Vagina (tissue), 2 donors: Measurements from ENCODE around the gene CACHD1. TPM values are rescaled to one million over a fixed set of nuclear protein-coding genes. Genes with fewer than 3 reads are reported as not detected.

Experiments used
- DNase-seq, 2 donors: peaks; one replicate each; pipeline ENCODE4 v3.0.0-alpha.2; 2017; ENCODE audit errors: extremely low spot score in 2 of 2
- H3K27ac ChIP-seq: fragments of 200-600 bp; sonication (generic); one replicate; pipeline ENCODE4 v1.5.1; 2019
- H3K27me3 ChIP-seq: fragments of 200-600 bp; sonication (generic); one replicate; pipeline ENCODE4 v1.5.1; 2019
- H3K36me3 ChIP-seq, 2 donors: fragments of 200-600 bp; sonication (generic); one replicate each; pipeline ENCODE4 v1.5.1; 2017 to 2019
- H3K4me1 ChIP-seq: fragments of 200-600 bp; sonication (generic); one replicate; pipeline ENCODE4 v1.5.1; 2019
- H3K4me3 ChIP-seq, 2 donors: fragments of 200-600 bp; sonication (generic); 1 replicate in 1 of 2; 2 replicates in 1 of 2; pipeline ENCODE4 v1.5.1; 2016 to 2019
- H3K9me3 ChIP-seq: fragments of 200-600 bp; sonication (generic); one replicate; pipeline ENCODE4 v1.5.1; 2019
- CTCF ChIP-seq, 3 experiments: fragments of 450-650 bp in 2 of 3; fragments of 200-600 bp in 1 of 3; sonication (generic) in 1 of 3; IDR thresholded peaks; one replicate each; pipeline ENCODE4 v1.5.1; 2017 to 2019; ENCODE audit warnings: antibody characterized with exemption in 3 of 3, mild to moderate bottlenecking in 2 of 3, moderate library complexity in 2 of 3
- POLR2A ChIP-seq, 2 donors: fragments of 450-650 bp; IDR thresholded peaks; one replicate each; pipeline ENCODE4 v1.6.1; 2017; ENCODE audit warnings: antibody characterized with exemption in 2 of 2, mild to moderate bottlenecking in 2 of 2, moderate library complexity in 2 of 2
- POLR2AphosphoS5 ChIP-seq, 2 donors: sonication (generic); formaldehyde crosslinking; IDR thresholded peaks; one replicate each; pipeline ENCODE4 v1.9.0; 2017; ENCODE audit warnings: antibody characterized with exemption in 2 of 2, mild to moderate bottlenecking in 2 of 2, low read depth in 1 of 2; ENCODE audit not compliant: insufficient read depth in 1 of 2
- intact Hi-C: fragments of 100-400 bp; cut with DNase I; formaldehyde crosslinking; loops from one replicate; pipeline ENCODE4 v1.15.1; 2023
- total RNA-seq: library from RNA; depleted of rRNA; stranded (reverse); fragments of >200 nt; gene quantifications from one replicate; pipeline ENCODE4 v1.2.3, GENCODE V29; 2016

The CACHD1 gene
- total RNA-seq, 1 donor from 2014 or later, result 27.7 TPM

- H3K27ac ChIP-seq, result no peak overlapping the region
- no peak overlapping the region for H3K4me3 ChIP-seq
- no peaks in the 10 kb centered on the region for H3K9me3 ChIP-seq
- DNase-seq, result no peak
- H3K27me3 ChIP-seq, result no peaks in the 10 kb centered on the region
- no peaks in the 10 kb centered on the region for H3K36me3 ChIP-seq
- H3K4me1 ChIP-seq, result peaks cover 50% of the 10 kb centered on the region
- no peak for TF ChIP-seq POLR2A (IDR thresholded peaks at IDR 0.05)
- no peak for TF ChIP-seq CTCF (IDR thresholded peaks at IDR 0.05)
- intact Hi-C loops, result no loop called here
Observed at GRCh38 chr1:64492424-64492823, 22.5 kb downstream of the CACHD1 start.

- intact Hi-C loops, result no loop called here
- no peaks in the 10 kb centered on the region for H3K27me3 ChIP-seq
- no peak overlapping the region for H3K27ac ChIP-seq
- H3K36me3 ChIP-seq, result no peaks in the 10 kb centered on the region
- H3K4me1 ChIP-seq, result peaks cover 56% of the 10 kb centered on the region
- H3K4me3 ChIP-seq, result no peak overlapping the region
- H3K9me3 ChIP-seq, result no peaks in the 10 kb centered on the region
- TF ChIP-seq POLR2AphosphoS5 (IDR thresholded peaks at IDR 0.05; ENCODE audit: insufficient read depth in 1 of 2, low read depth in 1 of 2) (no peak), POLR2A (IDR thresholded peaks at IDR 0.05) (no peak), CTCF (IDR thresholded peaks at IDR 0.05) (no peak)
- DNase-seq, result no peak
Observed at GRCh38 chr1:64493831-64494230, 23.9 kb downstream of the CACHD1 start.

GRCh38 chr1:64494659-64495058 is 24.7 kb downstream of the CACHD1 start:
- H3K27me3 ChIP-seq, result no peaks in the 10 kb centered on the region
- H3K4me1 ChIP-seq, result peaks cover 48% of the 10 kb centered on the region
- DNase-seq, result no peak
- intact Hi-C loops, result no loop called here
- no peak for TF ChIP-seq POLR2A (IDR thresholded peaks at IDR 0.05)
- TF ChIP-seq POLR2AphosphoS5 (IDR thresholded peaks at IDR 0.05; ENCODE audit: insufficient read depth in 1 of 2, low read depth in 1 of 2), result no peak
- no peak for TF ChIP-seq CTCF (IDR thresholded peaks at IDR 0.05)
- no peak overlapping the region for H3K27ac ChIP-seq
- H3K9me3 ChIP-seq, result no peaks in the 10 kb centered on the region
- H3K36me3 ChIP-seq, result no peaks in the 10 kb centered on the region
- no peak overlapping the region for H3K4me3 ChIP-seq

- no peaks in the 10 kb centered on the region for H3K9me3 ChIP-seq
- no peak overlapping the region for H3K4me3 ChIP-seq
- intact Hi-C loops, result no loop called here
- no peaks in the 10 kb centered on the region for H3K27me3 ChIP-seq
- no peak for DNase-seq
- no peak overlapping the region for H3K27ac ChIP-seq
- TF ChIP-seq POLR2A (IDR thresholded peaks at IDR 0.05), result no peak
- H3K36me3 ChIP-seq, result no peaks in the 10 kb centered on the region
- peaks cover 36% of the 10 kb centered on the region for H3K4me1 ChIP-seq
Observed at GRCh38 chr1:64495878-64496277, 25.9 kb downstream of the CACHD1 start.

- DNase-seq, result no peak
- H3K9me3 ChIP-seq, result no peaks in the 10 kb centered on the region
- H3K27me3 ChIP-seq, result no peaks in the 10 kb centered on the region
- no peaks in the 10 kb centered on the region for H3K36me3 ChIP-seq
- H3K4me3 ChIP-seq, result no peak overlapping the region
- TF ChIP-seq CTCF (IDR thresholded peaks at IDR 0.05) (no peak), POLR2AphosphoS5 (IDR thresholded peaks at IDR 0.05; ENCODE audit: insufficient read depth in 1 of 2, low read depth in 1 of 2) (no peak), POLR2A (IDR thresholded peaks at IDR 0.05) (no peak)
- intact Hi-C loops, result no loop called here
- peaks cover 35% of the 10 kb centered on the region for H3K4me1 ChIP-seq
- peak overlapping the region; percentile 30 for H3K27ac ChIP-seq
Observed at GRCh38 chr1:64496606-64497005, 26.7 kb downstream of the CACHD1 start.
